Endothelial cell (in vitro differentiated cells): ENCODE results near the gene ARMCX2. TPM values are rescaled to one million over a fixed set of nuclear protein-coding genes. Genes with fewer than 3 reads are reported as not detected.

ENCODE experiments used
- total RNA-seq: library from RNA; stranded (reverse); fragmentation: NEBNext Ultra II Directional; extraction: Animal tissue kit (Norgen Biotek cat#: 25700); gene quantifications from one replicate; pipeline ENCODE4 v1.2.1, GENCODE V29; 2021; ENCODE audit not compliant: unreplicated experiment

ARMCX2 gene
- total RNA-seq, 1 donor from 2014 or later: 147 TPM

Other genes with a start within 250 kb of the ARMCX2 start
- gene ARMCX4, start 174.4 kb downstream of the ARMCX2 start, total RNA-seq: 17.9 TPM
- 35.2 TPM for gene ARMCX1, start 109.3 kb downstream of the ARMCX2 start, total RNA-seq
- gene ARMCX6, start 41.9 kb downstream of the ARMCX2 start, total RNA-seq: 123 TPM
- gene ARMCX3, start 36.7 kb downstream of the ARMCX2 start, total RNA-seq: 102 TPM